Peyer's patch (tissue), 4 donors: ENCODE measurements around the gene SYNDIG1.

ENCODE experiments used
- CTCF ChIP-seq, 6 experiments: fragments of 450-650 bp in 4 of 6; fragments of 200-600 bp in 2 of 6; sonication (generic) in 1 of 6; IDR thresholded peaks; one replicate each; pipeline ENCODE4 v1.5.1; 2017 to 2019; ENCODE audit warnings: antibody characterized with exemption in 6 of 6, mild to moderate bottlenecking in 3 of 6, moderate library complexity in 1 of 6
- POLR2A ChIP-seq, 2 donors: fragments of 450-650 bp; IDR thresholded peaks; one replicate each; pipeline ENCODE4 v1.5.1; 2017; ENCODE audit warnings: antibody characterized with exemption in 2 of 2, mild to moderate bottlenecking in 2 of 2, moderate library complexity in 2 of 2

DNA sequence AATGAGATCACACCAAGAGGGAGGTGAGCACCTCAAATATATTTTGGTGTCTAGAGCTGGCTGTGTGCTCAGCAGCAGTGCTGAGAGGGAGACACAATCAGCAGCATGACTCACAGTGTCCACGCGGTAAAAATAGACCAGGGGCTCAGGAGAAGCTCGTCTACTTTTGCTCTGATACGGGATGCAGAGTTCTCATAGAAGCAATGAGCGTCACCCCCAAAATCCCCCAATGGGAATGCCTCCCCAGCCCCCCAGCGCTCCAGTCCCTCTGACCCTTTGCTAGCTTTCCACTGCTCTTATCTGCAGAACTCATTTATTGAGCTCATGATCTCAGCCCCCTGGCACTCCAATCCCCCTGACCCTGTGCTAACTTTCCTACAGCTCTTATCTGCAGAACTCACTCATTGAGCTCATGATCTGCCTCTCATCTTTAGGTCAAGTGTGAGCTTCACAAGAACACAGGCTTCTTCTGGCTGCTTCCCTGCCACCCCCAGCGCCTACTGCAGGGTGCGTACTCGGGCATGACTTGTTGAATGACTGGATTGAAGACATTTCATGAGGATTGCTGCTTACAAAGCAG, 34.0 kb downstream of the SYNDIG1 start:
- TF ChIP-seq CTCF (IDR thresholded peaks at IDR 0.05) (no peak), POLR2A (IDR thresholded peaks at IDR 0.05) (no peak)
